ENCODE data around the gene TTC28.

Gene TTC28

DNA sequence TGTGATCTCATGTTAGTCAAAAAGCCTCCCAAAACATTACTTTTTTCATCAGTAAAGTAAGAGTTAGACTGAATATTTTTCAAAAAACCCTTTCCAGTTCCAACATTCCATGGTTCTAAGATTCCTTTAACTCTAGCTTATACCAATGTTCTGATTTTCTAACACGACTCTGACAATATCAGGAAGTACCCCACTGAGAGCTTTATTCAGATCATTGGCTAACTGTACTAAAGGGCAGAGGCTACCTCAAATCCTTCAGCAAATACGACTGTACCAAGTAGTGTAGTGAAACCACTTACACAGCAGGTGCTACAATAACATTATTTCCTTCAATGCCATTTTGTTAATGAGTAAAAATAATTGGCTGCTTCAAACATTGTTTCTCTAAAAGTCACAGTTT is 547.2 kb downstream of the TTC28 start:
- no peak for ATAC-seq

DNA sequence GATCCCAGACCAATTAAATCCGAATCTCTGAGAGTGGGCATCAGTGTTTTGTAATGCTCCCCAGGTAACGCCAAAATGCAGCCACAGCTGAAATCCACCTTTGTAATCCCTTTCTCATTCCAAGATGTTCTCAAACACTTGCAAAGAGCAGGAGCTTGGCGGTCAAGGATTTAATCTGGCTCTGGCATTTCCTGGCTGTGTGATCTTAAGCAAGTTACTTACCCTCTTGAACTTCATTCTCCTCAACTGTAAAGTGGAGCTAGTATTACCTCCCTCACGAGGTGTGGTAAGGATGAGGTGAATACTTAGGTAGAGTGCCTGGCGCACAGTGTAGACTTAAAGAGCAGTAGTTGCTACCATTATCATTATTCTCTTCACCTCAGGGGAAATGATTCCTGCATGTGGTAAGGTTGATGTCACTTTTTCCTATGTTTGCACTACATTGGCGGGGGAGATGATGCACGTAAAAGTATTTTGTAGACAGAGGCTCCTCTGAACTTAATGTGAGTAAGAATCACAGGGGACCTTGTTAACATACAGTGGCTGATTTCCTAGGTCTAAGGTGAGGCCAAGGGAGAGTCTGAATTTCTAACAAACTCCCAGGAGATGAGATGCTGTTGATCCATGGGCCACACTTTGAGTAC is 550.2 kb downstream of the TTC28 start:
- no peak for ATAC-seq

DNA sequence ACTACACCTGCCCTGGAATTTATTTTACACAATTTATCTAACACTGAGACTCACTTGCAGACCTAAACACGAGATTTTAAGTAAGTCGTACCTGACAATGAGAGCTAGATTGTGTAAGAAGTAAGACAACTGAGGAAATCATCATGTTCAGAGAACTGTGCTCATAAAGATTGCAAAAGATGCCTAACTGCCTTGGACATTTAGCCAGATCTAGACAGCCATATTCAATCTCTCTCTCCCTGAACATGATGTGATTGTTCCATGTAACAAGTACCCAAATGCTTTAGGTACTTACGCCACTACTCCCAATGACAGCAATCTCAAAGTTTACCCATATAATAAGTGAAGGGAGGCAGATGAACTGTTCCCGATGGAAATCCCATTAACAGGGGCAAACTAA is 550.8 kb downstream of the TTC28 start:
- no peak for ATAC-seq

DNA sequence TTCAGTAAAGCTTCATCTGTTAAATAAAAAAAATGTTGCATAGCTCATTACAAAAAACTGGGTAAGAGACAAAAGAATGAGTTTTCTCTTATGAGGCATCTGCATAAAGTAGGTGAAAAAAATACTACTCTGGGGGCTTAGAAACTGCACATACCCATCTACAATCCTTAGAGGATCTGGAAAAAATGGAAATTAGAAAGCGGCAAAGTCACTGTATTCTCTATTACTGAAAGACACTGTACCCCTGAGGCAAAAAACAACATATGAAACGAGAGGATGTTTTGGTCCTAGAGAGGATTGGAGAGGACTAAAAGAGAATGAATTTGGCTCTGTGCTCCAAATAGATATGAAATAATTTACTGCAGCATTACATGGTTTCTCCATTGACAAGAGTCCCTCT is 553.8 kb downstream of the TTC28 start:
- no peak for ATAC-seq

DNA sequence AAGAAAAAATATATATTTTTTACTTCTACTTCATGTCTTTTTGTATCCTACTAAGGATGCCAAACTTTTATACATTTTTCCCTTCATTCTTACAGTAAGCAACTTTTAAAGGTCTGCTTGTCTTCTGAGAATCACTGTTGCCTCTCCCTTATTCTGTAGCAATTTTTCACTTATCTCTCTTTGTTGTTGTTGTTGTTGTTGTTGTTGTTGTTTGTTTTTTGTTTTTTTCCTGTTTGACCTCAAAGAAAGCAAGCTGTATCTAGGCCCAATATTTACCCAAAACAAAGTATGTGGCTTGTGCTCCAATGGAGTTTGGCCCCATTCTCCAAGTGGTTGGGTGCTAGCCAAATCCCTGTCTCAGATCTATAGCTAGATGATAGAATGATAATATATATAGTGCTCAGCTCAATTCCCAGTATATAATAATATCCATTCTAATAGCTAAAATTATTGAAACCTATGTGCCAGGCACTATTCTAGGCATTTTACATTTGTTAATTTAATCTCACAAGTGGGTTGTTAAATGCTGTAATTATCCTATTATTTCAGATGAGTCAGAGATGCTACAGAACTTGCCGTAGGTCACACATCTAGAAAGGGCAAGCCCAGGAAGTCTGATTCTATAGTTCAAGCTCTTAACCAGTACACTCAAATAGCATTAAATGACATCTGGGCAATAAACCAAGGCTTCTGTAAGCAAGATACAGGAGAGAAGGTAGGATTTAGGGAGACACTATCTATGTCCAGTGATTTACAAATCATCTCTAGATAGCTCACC is 555.5 kb downstream of the TTC28 start:
- no peak for ATAC-seq

DNA sequence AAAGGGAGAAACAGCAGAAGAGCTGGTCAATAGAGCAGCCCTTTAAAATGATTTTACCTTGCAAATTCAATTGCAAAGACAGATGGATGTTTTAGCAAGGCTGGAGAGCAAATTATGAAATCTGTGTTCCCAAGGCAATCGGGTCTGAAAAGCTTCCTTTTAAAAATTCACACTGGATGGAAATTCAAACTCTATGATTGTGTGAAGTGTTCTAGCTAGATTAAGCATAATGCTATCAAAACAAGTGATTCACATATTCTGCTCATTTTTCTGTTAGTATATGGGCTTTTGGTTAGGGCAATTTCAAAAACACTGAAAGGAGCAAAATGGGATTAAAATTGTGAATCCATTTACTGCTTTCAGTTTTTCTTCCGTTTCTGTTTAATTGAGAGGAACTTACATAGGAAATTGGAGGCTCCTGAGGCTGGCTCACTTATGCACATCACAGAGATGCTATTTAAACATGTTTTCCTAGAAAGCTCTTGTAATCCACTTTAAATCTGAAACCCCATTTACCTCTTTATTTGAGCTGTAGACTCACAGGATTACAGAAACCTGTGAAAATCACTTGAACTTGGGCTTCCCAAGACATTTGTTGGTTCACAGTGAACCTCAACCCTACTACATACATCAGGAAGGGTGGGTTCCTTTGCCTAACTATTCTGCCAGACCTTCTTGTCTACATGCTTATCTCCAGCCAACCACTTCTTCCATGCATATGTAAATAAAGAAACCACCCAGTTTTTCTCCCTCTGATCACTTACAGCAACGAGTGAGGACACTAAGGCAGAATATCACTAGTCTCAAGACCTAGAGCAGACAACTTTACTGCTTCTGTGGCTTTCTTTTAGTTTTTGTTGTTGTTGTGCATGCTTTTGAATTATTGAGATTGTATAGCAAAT is 558.7 kb downstream of the TTC28 start:
- ATAC-seq, result no peak

DNA sequence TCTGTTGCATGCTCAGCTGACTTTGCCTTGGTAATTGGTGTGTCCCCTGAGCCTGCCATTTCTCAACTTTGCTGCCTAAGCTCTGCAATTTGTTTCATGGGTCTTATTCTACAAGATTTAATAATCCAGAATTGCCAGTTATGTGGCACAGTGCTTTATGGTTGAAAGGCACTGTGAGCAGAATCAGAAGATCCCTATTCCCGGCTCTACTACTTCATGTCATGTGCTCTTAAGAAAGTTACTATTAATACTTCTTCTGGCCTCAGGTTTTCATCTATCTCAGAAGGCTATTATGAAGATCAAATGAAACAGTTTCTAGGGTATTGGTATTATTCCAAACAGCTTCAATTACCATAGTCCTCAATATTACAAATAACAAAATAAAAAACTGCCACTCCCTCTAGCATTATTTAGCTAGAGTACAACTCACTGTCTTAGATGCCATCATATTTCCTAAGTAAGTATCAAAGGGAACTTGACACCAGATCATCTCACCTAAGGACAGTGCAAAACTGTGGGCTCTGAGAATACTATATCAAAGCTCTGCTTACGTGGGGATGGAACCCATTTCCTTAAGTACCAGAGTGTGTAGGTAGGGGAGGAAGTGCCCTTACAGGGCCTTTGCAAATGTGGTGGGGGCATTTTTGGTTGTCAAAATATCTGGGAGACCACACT is 560.5 kb downstream of the TTC28 start:
- ATAC-seq, result no peak

DNA sequence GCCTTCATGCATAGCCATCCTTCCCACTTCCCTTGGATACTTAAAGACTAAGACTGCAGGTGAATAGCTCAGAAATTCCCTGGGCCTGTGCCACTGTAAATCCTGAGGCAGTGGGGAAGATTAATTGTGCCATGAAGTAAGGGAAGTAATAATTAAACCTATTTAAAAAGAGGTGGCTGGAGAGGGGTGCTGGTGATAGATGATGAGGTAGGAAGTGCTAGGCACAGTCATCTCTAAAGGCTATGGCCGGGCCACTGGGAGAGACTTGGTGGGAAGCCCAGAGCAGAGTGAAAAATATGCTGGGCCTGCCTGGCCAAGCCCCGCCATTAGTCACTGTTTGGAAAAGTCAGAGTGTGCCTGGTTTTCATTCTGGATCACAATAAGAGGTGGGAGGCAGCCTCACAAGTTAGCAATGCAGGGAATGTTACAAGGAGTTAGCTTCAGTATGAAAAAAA is 563.4 kb downstream of the TTC28 start:
- no peak for ATAC-seq

DNA sequence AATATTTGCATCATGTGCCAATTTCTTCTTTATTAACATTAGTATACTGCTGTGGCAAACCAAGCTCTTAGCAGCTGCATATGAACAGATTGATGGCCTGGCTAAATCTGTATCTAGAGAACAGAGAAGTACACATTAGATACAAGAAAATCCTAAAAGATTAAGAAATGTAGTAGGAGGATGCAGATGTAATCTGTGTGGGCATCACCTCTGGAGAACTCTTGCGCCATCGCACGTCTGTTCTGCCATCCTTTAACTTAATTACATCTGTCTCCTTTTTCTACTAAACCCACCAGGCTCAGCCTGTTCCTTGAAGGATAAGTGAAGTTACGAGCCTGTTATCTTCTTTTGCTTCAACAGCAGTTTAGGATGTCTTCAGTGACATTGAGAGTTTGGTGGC is 564.2 kb downstream of the TTC28 start:
- no peak for ATAC-seq

DNA sequence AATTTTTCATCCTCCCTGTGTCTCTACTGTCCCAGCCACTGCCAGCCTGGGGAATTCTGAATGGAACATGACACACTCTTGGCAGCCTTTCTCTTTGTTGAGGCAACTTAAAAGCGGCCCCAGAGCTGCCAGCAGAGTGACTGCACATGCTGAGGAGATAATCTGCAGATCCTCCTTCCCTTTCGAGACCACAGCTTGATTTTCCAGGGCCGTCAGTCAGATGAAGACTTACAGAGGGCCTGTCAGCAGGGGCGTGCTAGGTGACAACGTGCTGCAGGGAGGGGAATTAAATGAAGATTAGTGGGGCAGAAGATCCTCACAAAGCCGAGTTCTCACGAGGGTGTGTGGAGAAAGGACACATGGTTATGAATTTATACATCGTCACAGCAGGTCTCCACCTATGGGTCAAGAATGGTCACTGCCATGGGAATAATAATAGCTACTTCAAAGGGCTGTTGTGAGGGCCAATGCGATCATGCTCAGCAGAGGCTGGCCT is 567.0 kb downstream of the TTC28 start:
- no peak for ATAC-seq

DNA sequence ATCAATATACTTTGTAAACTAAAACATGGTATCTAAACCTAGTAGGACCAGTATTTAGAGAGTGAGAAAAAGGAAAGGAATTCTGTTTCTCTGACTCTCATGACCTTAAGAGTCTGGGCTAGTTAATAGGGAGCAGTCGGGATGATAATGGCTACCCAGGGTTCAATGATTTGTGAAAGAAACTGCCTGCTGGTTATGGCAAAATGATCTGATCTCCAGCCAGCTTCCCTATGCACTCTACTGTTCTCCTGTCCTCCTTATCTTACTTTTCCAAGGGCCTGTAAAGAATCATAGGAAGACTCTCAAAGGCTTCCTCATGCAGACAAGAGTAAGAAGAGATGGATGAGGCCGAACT is 567.5 kb downstream of the TTC28 start:
- ATAC-seq, result no peak

DNA sequence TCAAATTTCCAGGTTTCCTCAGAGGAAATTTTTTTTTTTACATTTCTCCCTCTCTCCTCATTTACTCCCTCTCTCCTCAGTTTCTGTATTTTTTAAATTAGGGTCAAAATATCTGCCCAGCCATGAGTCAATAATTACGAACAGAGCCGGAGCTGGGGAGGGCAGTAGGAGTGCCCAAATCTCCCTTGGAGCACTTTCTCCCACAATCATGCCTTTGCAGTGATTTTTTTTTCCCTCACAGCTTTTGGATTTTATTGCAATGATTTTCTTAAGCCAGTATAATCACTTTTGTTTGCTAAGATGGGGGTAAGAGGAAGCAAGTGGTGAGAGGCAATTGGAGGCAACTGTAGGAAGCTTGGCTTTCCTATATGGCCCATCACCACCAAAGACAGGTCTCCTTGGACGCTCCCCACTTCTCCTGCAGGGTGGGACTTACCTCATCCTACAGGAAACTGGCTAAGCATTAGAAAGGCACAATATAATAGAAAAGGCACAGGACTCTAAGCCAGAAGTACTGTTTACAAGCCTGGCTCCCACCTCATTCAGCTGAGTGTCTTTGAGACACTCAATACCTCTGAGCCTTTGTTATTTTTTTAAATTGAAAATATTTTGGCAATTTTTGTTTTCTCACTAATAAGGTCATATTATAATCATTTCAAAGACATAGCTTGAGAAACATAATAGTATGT is 568.0 kb downstream of the TTC28 start:
- ATAC-seq, result no peak

DNA sequence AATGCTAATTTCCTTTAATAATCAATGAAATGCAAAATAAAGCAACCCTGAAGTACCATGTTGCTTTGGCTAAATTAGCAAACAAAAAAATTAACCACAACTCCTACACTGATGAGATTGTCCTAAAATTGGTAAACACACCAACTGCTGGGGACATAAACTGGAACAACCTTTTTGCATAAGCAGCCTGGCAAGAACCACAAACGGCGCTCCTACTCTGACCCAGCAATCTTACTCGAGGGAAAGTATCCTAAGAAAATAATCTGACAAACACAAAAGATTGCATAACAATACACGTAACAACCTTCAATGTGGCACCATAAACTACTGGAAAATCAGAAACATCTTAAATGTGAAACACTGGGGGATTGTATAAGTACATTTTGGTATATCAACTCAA is 570.8 kb downstream of the TTC28 start:
- ATAC-seq, result no peak

DNA sequence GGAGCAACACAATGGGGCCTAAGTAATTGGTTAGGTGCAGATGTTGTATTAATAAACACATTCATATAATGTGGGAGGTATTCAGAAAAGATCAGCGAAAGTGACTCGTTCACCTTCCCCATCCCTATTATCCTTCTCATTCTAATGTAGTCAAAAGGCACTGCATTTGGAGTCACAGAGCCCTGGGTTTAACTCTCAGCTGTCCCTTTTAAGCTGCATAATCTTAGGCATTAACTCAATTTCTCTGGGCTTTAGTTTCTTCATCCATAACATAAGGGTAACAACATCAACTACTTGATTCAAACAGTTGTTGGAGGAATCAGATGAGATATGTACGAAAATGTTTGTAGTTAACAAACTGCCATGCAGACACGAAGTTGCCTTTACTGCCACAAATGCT is 573.0 kb downstream of the TTC28 start:
- ATAC-seq, result no peak

DNA sequence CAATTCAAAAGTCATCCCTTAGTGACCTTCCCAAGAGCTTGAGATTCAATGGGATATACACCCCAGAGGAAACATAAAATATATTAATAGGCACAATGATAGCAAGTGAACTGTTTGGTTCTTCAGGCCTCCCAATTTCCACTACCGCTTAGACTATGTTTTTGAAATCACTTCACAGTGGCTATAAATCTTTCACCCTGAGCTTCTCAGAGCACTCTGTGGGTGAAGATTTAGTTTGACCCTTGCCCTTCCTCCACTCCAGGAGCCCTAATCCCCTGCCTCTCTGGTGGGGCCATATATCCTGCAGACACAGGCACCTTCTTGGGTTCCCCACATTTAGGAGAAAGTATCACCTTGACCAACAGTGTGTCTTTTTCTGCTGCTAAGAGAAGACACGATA is 573.7 kb downstream of the TTC28 start:
- ATAC-seq, result no peak

DNA sequence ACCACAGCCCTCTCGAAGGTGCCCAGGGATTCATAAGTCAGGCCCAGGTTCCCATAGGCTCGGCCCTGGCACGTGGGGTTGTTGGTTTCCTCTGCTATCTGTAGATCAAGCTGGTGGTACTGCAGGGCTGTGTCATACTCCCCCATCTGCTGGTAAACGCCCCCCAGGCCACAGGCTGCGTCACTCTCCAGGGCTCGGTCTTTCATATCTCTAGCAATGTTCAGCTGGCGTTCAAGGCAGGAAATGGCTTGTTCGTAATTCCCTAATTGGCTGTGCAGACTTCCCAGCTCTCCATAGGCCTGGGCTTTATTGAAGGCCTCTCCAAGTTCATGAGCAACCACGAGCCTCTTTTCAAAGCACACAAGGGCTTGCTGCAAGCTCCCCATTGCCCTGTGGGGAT is 574.2 kb downstream of the TTC28 start:
- no peak for ATAC-seq

DNA sequence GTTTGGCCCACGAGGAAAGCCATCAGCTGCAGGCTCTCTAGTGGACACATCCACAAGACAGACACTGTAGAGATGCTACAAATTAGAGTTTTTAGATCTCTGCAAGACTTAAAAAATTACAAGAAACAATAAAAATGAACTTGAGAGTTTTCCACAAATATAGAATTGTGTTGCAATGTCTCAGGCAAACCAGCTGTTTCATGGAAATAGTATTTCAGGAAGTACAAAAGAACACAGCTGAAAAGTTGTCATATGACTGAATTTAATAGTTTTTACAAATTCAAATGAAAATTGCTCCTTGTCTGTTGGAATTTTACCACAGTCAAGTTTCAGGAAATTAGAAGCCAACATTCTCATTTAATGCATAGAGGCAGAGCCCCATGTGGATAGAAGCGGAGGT is 576.0 kb downstream of the TTC28 start:
- ATAC-seq, result no peak

DNA sequence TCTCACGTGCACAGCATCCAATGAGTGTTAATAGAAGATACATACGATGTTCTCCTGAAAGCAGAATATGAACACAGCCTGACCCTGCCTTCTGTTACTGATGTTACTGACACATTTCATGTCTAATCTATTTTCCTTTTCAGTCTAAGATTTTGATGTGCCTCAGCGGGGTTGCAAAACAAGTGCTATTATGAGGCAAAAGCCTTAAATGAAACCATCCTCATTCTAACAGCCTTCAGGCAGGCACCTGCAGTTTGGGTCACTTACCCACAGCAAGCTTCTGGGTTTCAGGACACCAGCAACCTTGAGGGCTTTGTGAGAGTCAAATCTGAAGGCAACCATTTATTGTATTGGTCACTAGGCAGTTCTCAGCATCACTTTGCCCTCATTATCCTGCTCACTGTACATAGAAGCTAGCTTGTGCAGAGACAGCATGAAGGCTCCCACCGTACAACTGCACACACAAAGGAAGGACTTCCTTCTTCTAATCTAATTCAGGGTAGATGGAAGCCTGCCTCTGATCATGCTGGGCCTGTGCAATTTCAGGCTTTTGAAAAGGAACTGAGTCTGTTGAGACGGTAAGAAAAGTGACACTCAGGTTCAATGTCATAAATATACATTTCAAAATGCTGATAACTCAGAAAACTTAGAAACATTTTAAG is 577.4 kb downstream of the TTC28 start:
- no peak for ATAC-seq

DNA sequence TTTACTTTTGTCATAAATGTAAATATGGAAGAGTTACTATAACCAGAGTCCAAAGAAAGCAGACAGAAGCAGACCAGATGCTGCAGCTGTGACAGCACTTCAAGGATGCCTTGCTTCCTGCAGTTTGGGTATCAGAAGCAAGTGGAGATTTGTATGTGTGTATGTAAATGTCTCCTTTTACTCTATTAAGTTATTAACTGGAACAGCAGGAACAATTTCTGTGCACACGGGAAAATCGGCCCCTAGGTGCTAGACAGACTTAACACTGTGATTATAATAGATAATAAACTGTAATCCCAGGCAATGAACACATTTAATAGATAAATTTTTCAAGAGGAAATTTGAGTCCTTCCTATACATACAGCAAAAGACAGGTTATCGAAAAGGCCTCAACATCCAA is 582.0 kb downstream of the TTC28 start:
- no peak for ATAC-seq

DNA sequence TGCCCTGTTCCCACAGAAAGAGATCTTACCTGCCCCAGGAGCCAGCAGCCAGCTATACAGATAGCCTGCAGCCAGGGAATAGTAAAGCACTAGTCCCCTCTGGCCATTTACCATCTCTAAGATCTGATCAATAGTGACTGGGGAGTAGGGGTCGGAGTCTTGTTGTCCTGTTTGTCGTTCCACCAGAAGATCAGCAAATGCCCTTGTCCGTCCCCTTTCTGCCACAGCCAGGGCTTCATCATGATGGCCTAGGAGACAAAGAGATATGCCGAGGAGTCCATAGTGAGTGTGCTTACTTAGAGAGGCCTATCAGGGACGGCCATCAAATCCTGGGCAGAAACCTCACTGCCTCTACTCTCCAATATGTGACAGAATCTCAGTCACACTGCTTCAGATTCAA is 583.5 kb downstream of the TTC28 start:
- ATAC-seq, result no peak

DNA sequence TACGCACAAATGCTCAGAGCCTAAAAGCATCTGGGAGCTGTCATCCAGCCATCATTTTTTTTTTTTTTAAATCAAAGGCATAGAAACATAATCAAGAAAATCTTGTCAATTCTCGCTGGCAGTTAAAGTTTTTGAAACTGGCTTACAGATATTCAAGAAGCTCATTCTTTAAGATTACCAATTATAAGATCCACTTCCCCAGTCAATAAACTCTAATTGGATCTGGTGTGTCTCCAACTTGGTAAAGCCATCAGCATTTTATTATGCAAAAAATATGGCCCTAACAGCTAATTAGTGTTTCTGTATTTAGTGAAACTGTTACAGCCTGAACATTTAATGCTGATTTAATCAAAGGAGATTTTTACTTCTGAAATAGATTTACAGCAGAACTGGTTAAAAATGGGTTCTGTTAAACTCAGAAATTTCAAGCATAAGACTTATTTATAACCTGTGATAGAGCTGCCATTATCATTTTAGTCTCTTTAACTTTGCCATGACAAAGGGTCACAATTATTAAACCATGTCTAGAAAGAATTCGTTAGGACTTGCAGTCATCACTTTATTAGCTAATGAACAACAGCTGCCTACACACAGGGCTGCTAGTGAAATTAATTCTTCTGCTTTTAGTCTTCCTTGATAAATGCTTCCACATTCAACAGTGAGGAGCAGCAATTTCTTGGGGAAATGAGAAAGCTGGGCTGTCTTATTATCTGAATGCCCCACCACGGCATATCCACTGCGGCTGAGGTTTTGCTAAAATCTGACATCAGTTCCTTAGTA is 584.1 kb downstream of the TTC28 start:
- ATAC-seq, result no peak

Data from activated CD4-positive, CD25-positive, alpha-beta regulatory T cell treated with anti-CD3 and anti-CD28 coated beads, Interleukin-2, amount 50 U/mL, for 24 hours (primary cell).